ENCODE results near the gene CEP164.
"Not testable (repeated sequence)": the region's sequence is repeated elsewhere in the genome, so short reads cannot be mapped to it uniquely, and the experiment has no call there.

CEP164 gene

DNA sequence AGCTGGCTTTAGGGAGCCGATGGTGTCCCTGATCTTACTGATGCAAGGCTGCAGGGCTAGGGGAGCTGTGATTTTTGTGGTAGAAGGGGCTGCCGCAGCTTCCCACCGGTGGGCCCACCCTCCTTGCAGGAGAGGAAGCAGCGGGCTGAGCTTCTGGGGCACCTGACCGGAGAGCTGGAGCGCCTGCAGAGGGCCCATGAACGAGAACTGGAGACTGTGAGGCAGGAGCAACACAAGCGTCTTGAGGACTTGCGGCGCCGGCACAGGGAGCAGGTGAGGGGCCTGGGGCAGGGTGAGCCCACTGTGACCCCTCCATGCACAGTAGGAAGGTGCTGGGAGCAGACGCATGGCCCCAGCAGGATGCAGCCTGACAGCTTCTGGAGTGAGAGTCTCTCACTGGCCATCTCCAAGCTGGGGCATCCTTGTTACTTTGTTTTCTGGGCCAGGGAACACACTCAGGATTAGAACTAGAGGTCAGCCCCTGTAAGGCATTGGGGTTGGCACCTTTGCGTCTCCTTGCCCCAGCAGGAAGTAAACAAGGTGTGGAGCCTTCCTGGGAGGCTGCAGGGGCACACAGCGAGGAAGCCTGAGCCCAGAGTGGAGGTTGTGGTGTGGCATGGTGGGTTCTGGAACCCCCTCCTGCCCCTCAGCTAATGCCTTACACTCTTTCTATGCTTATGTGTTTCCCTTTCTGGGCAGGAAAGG, 66.7 kb downstream of the CEP164 start:
- Histone ChIP-seq H3K36me3 (ENCODE audit: control insufficient read depth in 2 of 2, insufficient read depth in 2 of 2, low read length in 2 of 2) (peaks cover 57 to 66% of the 10 kb centered on the region in 2 donors), H3K4me1 (ENCODE audit: control insufficient read depth, insufficient read depth, low read length) (no peaks in the 10 kb centered on the region), H3K27ac (ENCODE audit: low read length) (no peak overlapping the region), H3K27me3 (ENCODE audit: control insufficient read depth in 1 of 2, insufficient read depth in 2 of 2, low read length in 2 of 2) (no peaks in the 10 kb centered on the region), H3K9ac (ENCODE audit: low read length in 2 of 2) (no peak overlapping the region), H3K4me3 (ENCODE audit: low read length in 2 of 2) (no peak overlapping the region), H3K9me3 (ENCODE audit: control insufficient read depth in 2 of 2, low read length in 2 of 2) (no peaks in the 10 kb centered on the region)

DNA sequence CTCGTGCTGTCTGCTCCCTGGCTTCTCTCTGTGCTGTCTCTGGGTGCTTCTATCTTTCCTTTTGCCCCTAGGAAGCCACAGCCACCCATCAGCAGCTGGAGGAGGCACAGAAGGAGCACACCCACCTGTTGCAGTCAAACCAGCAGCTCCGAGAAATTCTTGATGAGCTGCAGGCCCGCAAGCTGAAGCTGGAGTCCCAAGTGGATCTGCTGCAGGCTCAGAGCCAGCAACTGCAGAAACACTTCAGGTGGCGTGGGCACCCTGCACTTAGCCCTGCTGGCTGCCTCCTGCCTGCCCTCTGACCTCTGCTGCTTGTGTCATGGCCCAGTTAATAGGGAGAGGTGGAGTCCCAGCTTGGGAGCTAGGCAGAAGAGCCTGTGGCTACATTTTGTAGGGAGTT, 67.8 kb downstream of the CEP164 start:
- Histone ChIP-seq H3K36me3 (ENCODE audit: control insufficient read depth in 2 of 2, insufficient read depth in 2 of 2, low read length in 2 of 2) (peaks cover 57 to 62% of the 10 kb centered on the region in 2 donors), H3K4me3 (ENCODE audit: low read length in 2 of 2) (no peak overlapping the region), H3K27me3 (ENCODE audit: control insufficient read depth in 1 of 2, insufficient read depth in 2 of 2, low read length in 2 of 2) (no peaks in the 10 kb centered on the region), H3K27ac (ENCODE audit: low read length) (no peak overlapping the region), H3K9me3 (ENCODE audit: control insufficient read depth in 2 of 2, low read length in 2 of 2) (no peaks in the 10 kb centered on the region), H3K9ac (ENCODE audit: low read length in 2 of 2) (no peak overlapping the region), H3K4me1 (ENCODE audit: control insufficient read depth, insufficient read depth, low read length) (no peaks in the 10 kb centered on the region)

DNA sequence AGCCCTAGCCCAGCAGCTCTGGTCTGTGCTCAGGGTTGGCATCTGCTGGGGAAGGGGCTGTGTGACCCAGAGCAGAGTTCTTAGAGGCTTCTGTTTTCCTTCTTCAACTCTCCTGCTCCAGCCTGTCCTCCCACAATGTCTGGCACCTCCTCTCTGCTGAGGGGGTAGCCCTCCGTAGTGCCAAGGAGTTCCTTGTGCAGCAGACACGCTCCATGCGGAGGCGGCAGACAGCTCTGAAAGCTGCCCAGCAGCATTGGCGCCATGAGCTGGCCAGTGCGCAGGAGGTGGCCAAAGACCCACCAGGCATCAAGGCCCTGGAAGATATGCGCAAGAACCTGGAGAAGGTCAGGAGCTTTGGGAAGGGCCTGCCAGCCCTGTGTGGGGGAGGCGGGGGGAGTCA, 69.3 kb downstream of the CEP164 start:
- H3K9me3 ChIP-seq (ENCODE audit: control insufficient read depth in 2 of 2, low read length in 2 of 2) = no peaks in the 10 kb centered on the region
- no peak overlapping the region for H3K9ac ChIP-seq (ENCODE audit: low read length in 2 of 2)
- H3K4me3 ChIP-seq (ENCODE audit: low read length in 2 of 2) = no peak overlapping the region
- no peaks in the 10 kb centered on the region for H3K4me1 ChIP-seq (ENCODE audit: control insufficient read depth, insufficient read depth, low read length)
- no peak overlapping the region for H3K27ac ChIP-seq (ENCODE audit: low read length)
- no peaks in the 10 kb centered on the region for H3K27me3 ChIP-seq (ENCODE audit: control insufficient read depth in 1 of 2, insufficient read depth in 2 of 2, low read length in 2 of 2)
- H3K36me3 ChIP-seq (ENCODE audit: control insufficient read depth in 2 of 2, insufficient read depth in 2 of 2, low read length in 2 of 2) = peaks cover 46 to 52% of the 10 kb centered on the region in 2 donors

DNA sequence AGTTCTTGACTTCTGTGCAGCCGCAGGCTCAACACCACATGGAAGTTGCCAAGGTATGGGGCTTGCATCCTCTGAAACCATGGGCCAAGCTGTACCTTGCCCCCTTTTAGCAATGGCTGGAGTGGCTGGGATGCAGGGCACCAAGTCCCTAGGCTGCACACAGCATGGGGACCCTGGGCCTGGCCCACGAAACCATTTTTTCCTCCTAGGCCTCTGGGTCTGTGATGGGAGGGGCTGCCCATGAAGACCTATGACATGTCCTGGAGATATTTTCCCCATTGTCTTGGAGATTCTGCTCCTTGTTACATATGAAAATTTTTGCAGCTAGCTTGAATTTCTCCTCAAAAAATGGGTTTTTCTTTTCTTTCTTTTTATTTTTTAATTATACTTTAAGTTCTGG, 71.0 kb downstream of the CEP164 start:
- H3K4me3 ChIP-seq (ENCODE audit: low read length in 2 of 2); H3K4me1 ChIP-seq (ENCODE audit: control insufficient read depth, insufficient read depth, low read length); H3K9ac ChIP-seq (ENCODE audit: low read length in 2 of 2); H3K9me3 ChIP-seq (ENCODE audit: control insufficient read depth in 2 of 2, low read length in 2 of 2); H3K27me3 ChIP-seq (ENCODE audit: control insufficient read depth in 1 of 2, insufficient read depth in 2 of 2, low read length in 2 of 2); H3K27ac ChIP-seq (ENCODE audit: low read length): not testable (repeated sequence)
- H3K36me3 ChIP-seq (ENCODE audit: control insufficient read depth in 2 of 2, insufficient read depth in 2 of 2, low read length in 2 of 2) = peaks cover 29 to 36% of the 10 kb centered on the region in 2 donors

DNA sequence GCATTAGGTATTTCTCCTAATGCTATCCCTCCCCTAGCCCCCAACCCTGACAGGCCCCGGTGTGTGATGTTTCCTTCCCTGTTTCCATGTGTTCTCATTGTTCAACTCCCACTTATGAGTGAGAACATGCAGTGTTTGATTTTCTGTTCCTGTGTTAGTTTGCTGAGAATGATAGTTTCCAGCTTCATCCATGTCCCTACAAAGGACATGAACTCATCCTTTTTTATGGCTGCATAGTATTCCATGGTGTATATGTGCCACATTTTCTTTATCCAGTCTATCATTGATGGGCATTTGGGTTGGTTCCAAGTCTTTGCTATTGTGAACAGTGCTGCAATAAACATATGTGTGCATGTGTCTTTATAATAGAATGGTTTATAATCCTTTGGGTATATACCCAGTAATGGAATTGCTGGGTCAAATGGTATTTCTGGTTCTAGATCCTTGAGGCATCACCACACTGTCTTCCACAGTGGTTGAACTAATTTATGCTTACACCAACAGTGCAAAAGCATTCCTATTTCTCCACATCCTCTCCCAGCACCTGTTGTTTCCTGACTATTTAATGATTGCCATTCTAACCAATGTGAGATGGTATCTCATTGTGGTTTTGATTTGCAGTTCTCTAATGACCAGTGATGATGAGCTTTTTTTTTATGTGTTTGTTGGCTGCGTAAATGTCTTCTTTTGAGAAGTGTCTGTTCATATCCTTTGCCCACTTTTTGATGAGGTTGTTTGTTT, 71.6 kb downstream of the CEP164 start:
- H3K9ac ChIP-seq (ENCODE audit: low read length in 2 of 2); H3K9me3 ChIP-seq (ENCODE audit: control insufficient read depth in 2 of 2, low read length in 2 of 2); H3K4me1 ChIP-seq (ENCODE audit: control insufficient read depth, insufficient read depth, low read length); H3K4me3 ChIP-seq (ENCODE audit: low read length in 2 of 2); H3K27ac ChIP-seq (ENCODE audit: low read length); H3K27me3 ChIP-seq (ENCODE audit: control insufficient read depth in 1 of 2, insufficient read depth in 2 of 2, low read length in 2 of 2): not testable (repeated sequence)
- H3K36me3 ChIP-seq (ENCODE audit: control insufficient read depth in 2 of 2, insufficient read depth in 2 of 2, low read length in 2 of 2) = peaks cover 28 to 31% of the 10 kb centered on the region in 2 donors

DNA sequence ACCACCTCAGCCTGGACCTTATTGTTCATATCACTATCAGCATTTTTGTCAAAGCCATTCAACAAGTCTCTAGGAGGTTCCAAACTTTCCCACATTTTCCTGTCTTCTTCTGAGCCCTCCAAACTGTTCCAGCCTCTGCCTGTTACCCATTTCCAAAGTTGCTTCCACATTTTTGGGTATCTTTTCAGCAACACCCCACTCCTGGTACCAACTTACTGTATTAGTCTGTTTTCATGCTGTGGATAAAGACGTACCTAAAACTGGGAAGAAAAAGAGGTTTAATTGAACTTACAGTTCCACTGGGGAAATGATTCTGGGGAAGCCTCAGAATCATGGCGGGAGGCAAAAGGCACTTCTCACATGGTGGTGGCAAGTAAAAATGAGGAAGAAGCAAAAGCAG, 78.2 kb downstream of the CEP164 start:
- not testable (repeated sequence) for H3K4me3 ChIP-seq (ENCODE audit: low read length in 2 of 2); H3K9me3 ChIP-seq (ENCODE audit: control insufficient read depth in 2 of 2, low read length in 2 of 2); H3K9ac ChIP-seq (ENCODE audit: low read length in 2 of 2); H3K4me1 ChIP-seq (ENCODE audit: control insufficient read depth, insufficient read depth, low read length); H3K27ac ChIP-seq (ENCODE audit: low read length); H3K27me3 ChIP-seq (ENCODE audit: control insufficient read depth in 1 of 2, insufficient read depth in 2 of 2, low read length in 2 of 2)
- H3K36me3 ChIP-seq (ENCODE audit: control insufficient read depth in 2 of 2, insufficient read depth in 2 of 2, low read length in 2 of 2) = peaks cover 20 to 26% of the 10 kb centered on the region in 2 donors

DNA sequence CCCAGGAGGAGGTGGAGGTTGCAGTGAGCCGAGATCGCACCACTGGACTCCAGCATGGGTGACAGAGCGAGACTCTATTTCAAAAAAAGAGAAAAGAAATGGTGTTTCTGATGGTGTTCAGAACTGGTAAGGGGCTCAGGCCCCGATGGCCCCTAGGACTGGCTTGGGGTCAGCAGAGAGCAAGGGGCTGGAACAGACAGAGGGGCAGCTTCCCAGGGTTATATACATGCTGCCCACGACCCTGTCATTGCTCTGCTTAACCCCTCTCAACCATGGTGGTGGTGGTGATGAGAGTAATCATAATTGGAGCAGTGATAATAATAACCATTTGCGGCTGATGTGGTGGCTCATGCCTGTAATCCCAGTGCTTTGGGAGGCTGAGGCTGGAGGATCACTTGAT, 79.4 kb downstream of the CEP164 start:
- H3K27ac ChIP-seq (ENCODE audit: low read length) = no peak overlapping the region
- no peaks in the 10 kb centered on the region for H3K27me3 ChIP-seq (ENCODE audit: control insufficient read depth in 1 of 2, insufficient read depth in 2 of 2, low read length in 2 of 2)
- no peaks in the 10 kb centered on the region for H3K4me1 ChIP-seq (ENCODE audit: control insufficient read depth, insufficient read depth, low read length)
- no peak overlapping the region for H3K4me3 ChIP-seq (ENCODE audit: low read length in 2 of 2)
- H3K9ac ChIP-seq (ENCODE audit: low read length in 2 of 2) = no peak overlapping the region
- H3K36me3 ChIP-seq (ENCODE audit: control insufficient read depth in 2 of 2, insufficient read depth in 2 of 2, low read length in 2 of 2) = peaks cover 24 to 26% of the 10 kb centered on the region in 2 donors
- peaks cover 0 to 4% of the 10 kb centered on the region in 2 donors for H3K9me3 ChIP-seq (ENCODE audit: control insufficient read depth in 2 of 2, low read length in 2 of 2)

DNA sequence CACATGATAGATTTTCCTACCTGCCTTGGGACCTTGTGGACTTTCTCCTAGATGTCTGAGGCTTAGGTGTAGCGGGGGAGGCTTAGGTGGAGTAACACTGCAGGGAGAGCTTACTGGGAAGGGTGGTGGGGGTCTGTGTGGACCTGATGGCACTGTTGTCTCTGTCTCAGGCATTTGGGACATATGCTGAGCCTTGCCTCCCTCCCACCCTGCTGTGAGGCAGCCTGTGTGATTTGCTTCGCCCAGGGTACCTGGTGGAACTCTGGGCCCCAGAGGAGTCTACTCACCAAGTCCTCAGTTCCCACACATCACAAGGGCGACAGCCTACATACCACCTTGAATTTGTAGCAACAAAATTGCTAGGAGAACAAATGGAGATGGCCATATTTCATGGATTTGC, 80.7 kb downstream of the CEP164 start:
- Histone ChIP-seq H3K36me3 (ENCODE audit: control insufficient read depth in 2 of 2, insufficient read depth in 2 of 2, low read length in 2 of 2) (peaks cover 26% of the 10 kb centered on the region in 2 donors), H3K4me3 (ENCODE audit: low read length in 2 of 2) (no peak overlapping the region), H3K27me3 (ENCODE audit: control insufficient read depth in 1 of 2, insufficient read depth in 2 of 2, low read length in 2 of 2) (no peaks in the 10 kb centered on the region), H3K9me3 (ENCODE audit: control insufficient read depth in 2 of 2, low read length in 2 of 2) (peaks cover 0 to 4% of the 10 kb centered on the region in 2 donors), H3K27ac (ENCODE audit: low read length) (no peak overlapping the region), H3K9ac (ENCODE audit: low read length in 2 of 2) (no peak overlapping the region), H3K4me1 (ENCODE audit: control insufficient read depth, insufficient read depth, low read length) (no peaks in the 10 kb centered on the region)

DNA sequence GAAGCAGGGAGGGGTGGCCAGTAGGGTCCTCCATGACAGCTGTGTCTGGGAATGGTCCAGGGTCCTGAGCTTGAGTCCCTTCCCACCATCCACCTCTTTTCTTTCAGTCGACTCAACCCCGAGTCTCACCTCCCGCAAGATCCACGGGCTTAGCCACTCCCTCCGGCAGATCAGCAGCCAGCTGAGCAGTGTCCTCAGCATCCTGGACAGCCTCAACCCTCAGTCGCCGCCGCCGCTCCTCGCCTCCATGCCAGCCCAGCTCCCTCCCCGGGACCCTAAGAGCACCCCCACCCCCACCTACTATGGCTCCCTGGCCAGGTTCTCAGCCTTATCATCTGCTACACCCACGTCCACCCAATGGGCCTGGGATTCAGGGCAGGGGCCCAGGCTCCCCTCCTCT, 81.9 kb downstream of the CEP164 start:
- no peak overlapping the region for H3K4me3 ChIP-seq (ENCODE audit: low read length in 2 of 2)

DNA sequence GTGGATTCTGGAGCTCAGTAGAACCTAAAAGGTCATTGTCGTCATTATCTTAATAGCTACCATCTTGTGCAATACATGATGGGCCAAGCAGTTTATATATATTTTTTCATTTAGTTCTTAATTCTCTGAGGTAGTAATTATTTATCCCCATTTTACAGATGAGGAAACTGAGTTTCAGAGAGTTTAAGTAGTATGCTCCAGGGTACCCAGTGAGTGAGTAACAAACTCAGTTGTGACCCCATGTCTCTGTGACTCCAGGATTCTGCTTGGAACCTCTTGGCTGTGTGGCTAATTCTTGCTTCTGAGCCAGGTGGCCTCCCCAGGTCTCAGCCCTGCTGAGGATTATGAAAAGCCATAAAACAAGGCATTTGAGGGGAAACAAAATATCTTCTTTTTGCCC, 82.6 kb downstream of the CEP164 start:
- no peak overlapping the region for H3K4me3 ChIP-seq (ENCODE audit: low read length in 2 of 2)
- H3K36me3 ChIP-seq (ENCODE audit: control insufficient read depth in 2 of 2, insufficient read depth in 2 of 2, low read length in 2 of 2) = peaks cover 22 to 26% of the 10 kb centered on the region in 2 donors
- no peaks in the 10 kb centered on the region for H3K4me1 ChIP-seq (ENCODE audit: control insufficient read depth, insufficient read depth, low read length)
- no peaks in the 10 kb centered on the region for H3K27me3 ChIP-seq (ENCODE audit: control insufficient read depth in 1 of 2, insufficient read depth in 2 of 2, low read length in 2 of 2)
- no peak overlapping the region for H3K9ac ChIP-seq (ENCODE audit: low read length in 2 of 2)
- peaks cover 0 to 4% of the 10 kb centered on the region in 2 donors for H3K9me3 ChIP-seq (ENCODE audit: control insufficient read depth in 2 of 2, low read length in 2 of 2)
- H3K27ac ChIP-seq (ENCODE audit: low read length) = no peak overlapping the region

More for the DNA sequence above, 81.9 kb downstream of the CEP164 start:
- Histone ChIP-seq H3K36me3 (ENCODE audit: control insufficient read depth in 2 of 2, insufficient read depth in 2 of 2, low read length in 2 of 2) (peaks cover 26% of the 10 kb centered on the region in 2 donors), H3K9me3 (ENCODE audit: control insufficient read depth in 2 of 2, low read length in 2 of 2) (peaks cover 0 to 4% of the 10 kb centered on the region in 2 donors), H3K4me1 (ENCODE audit: control insufficient read depth, insufficient read depth, low read length) (no peaks in the 10 kb centered on the region), H3K27me3 (ENCODE audit: control insufficient read depth in 1 of 2, insufficient read depth in 2 of 2, low read length in 2 of 2) (no peaks in the 10 kb centered on the region), H3K9ac (ENCODE audit: low read length in 2 of 2) (no peak overlapping the region), H3K27ac (ENCODE audit: low read length) (no peak overlapping the region)
